Endothelial cell of umbilical vein (primary cell): Measurements from ENCODE around the gene DLK1. TPM values are rescaled to one million over a fixed set of nuclear protein-coding genes. Genes with fewer than 3 reads are reported as not detected.

Source experiments
- BruUV-seq: library from RNA; stranded (reverse); fragments of 400-500 nt; replicated peaks from 2 replicates; lab custom pipeline; 2021; lab: Mats Ljungman, UMichigan
- CTCF ChIA-PET: fragments of 300-600, 350-600 bp; sonication (Branson Sonifier 250); formaldehyde crosslinking; loops from one replicate; lab custom pipeline; 2021; ENCODE audit warnings: antibody characterized with exemption, inconsistent platforms; lab: Charles Lee
- POLR2A ChIA-PET: fragments of 300-600, 350-600 bp; sonication (Branson Sonifier 250); formaldehyde crosslinking; loops from one replicate; lab custom pipeline; 2021; ENCODE audit warnings: antibody characterized with exemption, inconsistent platforms; lab: Charles Lee
- DNase-seq: peaks from one replicate; pipeline ENCODE4 v3.0.0-alpha.2; 2011; ENCODE audit warnings: low read depth, low spot score
- FAIRE-seq: peaks from 2 replicates; lab custom pipeline; 2011; peaks lifted over from hg19 to GRCh38; lab: Jason Lieb, UNC
- H2AFZ ChIP-seq: 2 replicates; pipeline ENCODE4 v1.6.0; 2012; ENCODE audit warnings: low read depth, low read length, control low read depth, inconsistent platforms
- H3K27ac ChIP-seq: 2 replicates; pipeline ENCODE4 v1.5.1; 2011; ENCODE audit warnings: low read depth, mild to moderate bottlenecking, control low read depth, low read length, moderate library complexity; ENCODE audit not compliant: insufficient read depth
- H3K27me3 ChIP-seq, 2 experiments: 2 replicates each; pipeline versions ENCODE4 v1.6.0 to v1.6.1; 2011; ENCODE audit warnings: low read length in 2 of 2, mixed read lengths in 1 of 2; ENCODE audit not compliant: control insufficient read depth in 2 of 2, insufficient read depth in 2 of 2
- H3K36me3 ChIP-seq, 2 experiments: 2 replicates in 1 of 2; 3 replicates in 1 of 2; pipeline ENCODE4 v1.5.1; 2011; ENCODE audit warnings: low read length in 2 of 2, mild to moderate bottlenecking in 1 of 2, moderate library complexity in 1 of 2; ENCODE audit not compliant: control insufficient read depth in 2 of 2, insufficient read depth in 2 of 2; ENCODE audit errors: extremely low read depth in 1 of 2
- H3K4me1 ChIP-seq: 3 replicates; pipeline ENCODE4 v1.5.1; 2011; ENCODE audit warnings: mild to moderate bottlenecking, low read length; ENCODE audit not compliant: control insufficient read depth, insufficient read depth; ENCODE audit errors: extremely low read depth
- H3K4me2 ChIP-seq: 2 replicates; pipeline ENCODE4 v1.6.1; 2011; ENCODE audit warnings: low read length, control low read depth, mixed read lengths; ENCODE audit not compliant: insufficient read depth
- H3K4me3 ChIP-seq, 3 experiments: fragments of 200-600 bp in 1 of 3; sonication (generic), shearing (Covaris generic) in 1 of 3; replicated peaks in 1 of 3; 2 replicates each; pipeline ENCODE4 v1.5.1; 2011 to 2016; ENCODE audit warnings: control low read depth in 3 of 3, low read length in 3 of 3, mild to moderate bottlenecking in 2 of 3, inconsistent platforms in 1 of 3, low read depth in 1 of 3, moderate library complexity in 1 of 3; ENCODE audit not compliant: insufficient read depth in 1 of 3
- H3K79me2 ChIP-seq: 2 replicates; pipeline ENCODE4 v1.6.0; 2012; ENCODE audit warnings: low read length, inconsistent platforms; ENCODE audit not compliant: control insufficient read depth, insufficient read depth
- H3K9ac ChIP-seq: replicated peaks from 2 replicates; pipeline ENCODE3; 2011; ENCODE audit warnings: low read length, control low read depth; ENCODE audit not compliant: insufficient read depth; ENCODE audit errors: extremely low read depth
- H3K9me1 ChIP-seq: replicated peaks from 3 replicates; pipeline ENCODE4 v1.6.0; 2011; ENCODE audit warnings: mild to moderate bottlenecking, low read length; ENCODE audit not compliant: control insufficient read depth, insufficient read depth; ENCODE audit errors: extremely low read depth
- H3K9me3 ChIP-seq: replicated peaks from 2 replicates; pipeline ENCODE4 v1.5.1; 2012; ENCODE audit warnings: low read length, inconsistent platforms; ENCODE audit not compliant: control insufficient read depth, insufficient read depth
- H4K20me1 ChIP-seq: replicated peaks from 2 replicates; pipeline ENCODE3; 2011; ENCODE audit warnings: mild to moderate bottlenecking, low read length; ENCODE audit not compliant: control insufficient read depth, insufficient read depth; ENCODE audit errors: extremely low read depth
- EZH2 ChIP-seq: IDR thresholded peaks from 2 replicates; pipeline ENCODE4 v1.6.1; 2012; ENCODE audit warnings: borderline replicate concordance, low read depth, mild to moderate bottlenecking, moderate library complexity, low read length, inconsistent platforms; ENCODE audit not compliant: severe bottlenecking
- FOS ChIP-seq: IDR thresholded peaks from 2 replicates; pipeline ENCODE4 v1.6.1; 2011; ENCODE audit warnings: mild to moderate bottlenecking, low read length, moderate library complexity, borderline replicate concordance; ENCODE audit not compliant: insufficient read depth
- GATA2 ChIP-seq: IDR thresholded peaks from 2 replicates; pipeline ENCODE4 v1.7.0; 2011; ENCODE audit warnings: low read depth, mild to moderate bottlenecking, moderate library complexity, mixed read lengths, low read length; ENCODE audit not compliant: insufficient read length, insufficient read depth
- JUN ChIP-seq: IDR thresholded peaks from 2 replicates; pipeline ENCODE4 v1.6.1; 2011; ENCODE audit warnings: borderline replicate concordance, low read depth; ENCODE audit not compliant: insufficient read length, insufficient read depth
- MYC ChIP-seq: IDR thresholded peaks from one replicate; pipeline ENCODE4 v1.6.1; 2011; ENCODE audit warnings: mild to moderate bottlenecking, low read depth, low read length
- POLR2A ChIP-seq: IDR thresholded peaks from 2 replicates; pipeline ENCODE4 v1.6.1; 2012; ENCODE audit warnings: low read depth, mild to moderate bottlenecking, control low read depth, low read length
- POLR2AphosphoS5 ChIP-seq: IDR thresholded peaks from 2 replicates; pipeline ENCODE4 v1.6.1; 2012; ENCODE audit warnings: low read depth, mild to moderate bottlenecking, control low read depth, low read length, moderate library complexity; ENCODE audit not compliant: insufficient read depth
- dilution Hi-C: fragments of 300-500 bp; cut with MboI; formaldehyde crosslinking; loops from one replicate; pipeline ENCODE4 v1.15.0; 2019; ENCODE audit warnings: low sequenced_read_pairs; ENCODE audit not compliant: extremely low pct_ligation_motif_present
- intact Hi-C: fragments of 100-400 bp; cut with micrococcal nuclease; formaldehyde crosslinking; loops from one replicate; pipeline ENCODE4 v1.10.0; 2022
- polyA plus RNA-seq, 4 experiments: library from polyadenylated mRNA; depleted of rRNA in 3 of 4; stranded (reverse) in 3 of 4; unstranded in 1 of 4; fragments of >200 nt; gene quantifications; 2 replicates each; pipeline versions ENCODE4 v1.2.1 to v1.2.3, GENCODE V29; 2011 to 2012; ENCODE audit warnings: missing spikeins in 1 of 4
- total RNA-seq: library from RNA; stranded (reverse); gene quantifications from 2 replicates; pipeline ENCODE4 v1.2.3, GENCODE V29; 2021
- TF ChIP-seq, protein P1 (sequence below), 2 donors: IDR thresholded peaks; 1 replicate in 1 of 2; 2 replicates in 1 of 2; pipeline ENCODE4 v1.5.1; 2011; ENCODE audit warnings: low read length in 2 of 2, mild to moderate bottlenecking in 2 of 2, moderate library complexity in 2 of 2, control low read depth in 1 of 2, inconsistent platforms in 1 of 2, low read depth in 1 of 2; ENCODE audit not compliant: insufficient read depth in 1 of 2; ENCODE audit errors: extremely low read depth in 1 of 2
- TF ChIP-seq, protein P2 (sequence below): IDR thresholded peaks from 2 replicates; pipeline ENCODE4 v1.6.1; 2011; ENCODE audit not compliant: insufficient read depth, insufficient read length

Gene DLK1
- total and polyA plus RNA-seq, 2 donors (not counting 3 experiments of a cell fraction or from before 2014, with no cell fraction given) = not detected

DNA sequence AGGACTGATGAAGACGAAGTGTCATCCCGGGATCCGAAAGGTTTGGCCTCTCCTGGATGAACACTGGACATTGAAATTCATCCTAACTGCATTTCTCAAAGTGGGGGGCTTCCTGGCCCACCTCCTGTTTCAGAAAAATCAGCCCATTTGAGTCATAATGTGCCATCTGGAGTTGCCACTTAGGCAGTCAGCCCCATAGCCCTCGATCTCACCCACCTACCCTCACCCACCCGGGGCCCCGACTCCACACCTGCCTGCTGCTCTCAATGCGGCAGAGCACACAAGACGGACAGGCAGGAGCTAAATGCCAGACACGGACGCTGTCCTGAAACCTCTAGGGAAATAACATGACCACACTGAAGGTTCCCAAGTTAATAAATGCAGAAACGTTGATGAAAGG, 12.6 kb downstream of the DLK1 start:
- FAIRE-seq (no peak), DNase-seq (no peak)
- no peak overlapping the region for H3K27ac ChIP-seq
- no peak overlapping the region for H3K4me3 ChIP-seq
- H3K79me2 ChIP-seq = no peaks in the 10 kb centered on the region
- no peaks in the 10 kb centered on the region for H3K9me1 ChIP-seq
- POLR2A ChIA-PET = no interaction called here
- no peaks in the 10 kb centered on the region for H3K27me3 ChIP-seq
- H3K4me2 ChIP-seq = no peak overlapping the region
- intact Hi-C loops = no loop called here
- no peaks in the 10 kb centered on the region for H3K4me1 ChIP-seq
- CTCF ChIA-PET = interaction anchor here (1.2 kb wide), 1 partner anchor 29 kb away, joined by 3 read pairs; no protein-coding TSS in a partner anchor
- H3K9ac ChIP-seq = no peak overlapping the region
- H3K9me3 ChIP-seq = no peaks in the 10 kb centered on the region
- H4K20me1 ChIP-seq = no peaks in the 10 kb centered on the region
- TF ChIP-seq FOS (no peak), GATA2 (no peak), POLR2A (no peak), POLR2AphosphoS5 (no peak), EZH2 (no peak), JUN (no peak), MYC (no peak)
- TF ChIP-seq, protein P1, sequence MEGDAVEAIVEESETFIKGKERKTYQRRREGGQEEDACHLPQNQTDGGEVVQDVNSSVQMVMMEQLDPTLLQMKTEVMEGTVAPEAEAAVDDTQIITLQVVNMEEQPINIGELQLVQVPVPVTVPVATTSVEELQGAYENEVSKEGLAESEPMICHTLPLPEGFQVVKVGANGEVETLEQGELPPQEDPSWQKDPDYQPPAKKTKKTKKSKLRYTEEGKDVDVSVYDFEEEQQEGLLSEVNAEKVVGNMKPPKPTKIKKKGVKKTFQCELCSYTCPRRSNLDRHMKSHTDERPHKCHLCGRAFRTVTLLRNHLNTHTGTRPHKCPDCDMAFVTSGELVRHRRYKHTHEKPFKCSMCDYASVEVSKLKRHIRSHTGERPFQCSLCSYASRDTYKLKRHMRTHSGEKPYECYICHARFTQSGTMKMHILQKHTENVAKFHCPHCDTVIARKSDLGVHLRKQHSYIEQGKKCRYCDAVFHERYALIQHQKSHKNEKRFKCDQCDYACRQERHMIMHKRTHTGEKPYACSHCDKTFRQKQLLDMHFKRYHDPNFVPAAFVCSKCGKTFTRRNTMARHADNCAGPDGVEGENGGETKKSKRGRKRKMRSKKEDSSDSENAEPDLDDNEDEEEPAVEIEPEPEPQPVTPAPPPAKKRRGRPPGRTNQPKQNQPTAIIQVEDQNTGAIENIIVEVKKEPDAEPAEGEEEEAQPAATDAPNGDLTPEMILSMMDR (IDR thresholded peaks at IDR 0.05; ENCODE audit: extremely low read depth in 1 of 2, insufficient read depth in 1 of 2, low read depth in 1 of 2, low read length in 2 of 2) = no peak
- TF ChIP-seq, protein P2, sequence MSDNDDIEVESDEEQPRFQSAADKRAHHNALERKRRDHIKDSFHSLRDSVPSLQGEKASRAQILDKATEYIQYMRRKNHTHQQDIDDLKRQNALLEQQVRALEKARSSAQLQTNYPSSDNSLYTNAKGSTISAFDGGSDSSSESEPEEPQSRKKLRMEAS = no peak
- no peak overlapping the region for H2AFZ ChIP-seq
- no TSS peak for BruUV-seq
- no peaks in the 10 kb centered on the region for H3K36me3 ChIP-seq
- dilution Hi-C loops = no loop called here
